Stimulated activated CD8-positive, alpha-beta memory T cell treated with anti-CD3 and anti-CD28 coated beads, Interleukin-15, amount 100 ng/mL, for 48 hours (primary cell): ENCODE data around the gene CLIC3.
A peak's percentile ranks its signal among the peaks of the same experiment; 100 is the strongest.

ENCODE experiments used
- DNase-seq, 2 donors: peaks; one replicate each; pipeline ENCODE4 v3.0.0-alpha.2; 2020; ENCODE audit warnings: low read depth in 2 of 2

The CLIC3 gene

DNA sequence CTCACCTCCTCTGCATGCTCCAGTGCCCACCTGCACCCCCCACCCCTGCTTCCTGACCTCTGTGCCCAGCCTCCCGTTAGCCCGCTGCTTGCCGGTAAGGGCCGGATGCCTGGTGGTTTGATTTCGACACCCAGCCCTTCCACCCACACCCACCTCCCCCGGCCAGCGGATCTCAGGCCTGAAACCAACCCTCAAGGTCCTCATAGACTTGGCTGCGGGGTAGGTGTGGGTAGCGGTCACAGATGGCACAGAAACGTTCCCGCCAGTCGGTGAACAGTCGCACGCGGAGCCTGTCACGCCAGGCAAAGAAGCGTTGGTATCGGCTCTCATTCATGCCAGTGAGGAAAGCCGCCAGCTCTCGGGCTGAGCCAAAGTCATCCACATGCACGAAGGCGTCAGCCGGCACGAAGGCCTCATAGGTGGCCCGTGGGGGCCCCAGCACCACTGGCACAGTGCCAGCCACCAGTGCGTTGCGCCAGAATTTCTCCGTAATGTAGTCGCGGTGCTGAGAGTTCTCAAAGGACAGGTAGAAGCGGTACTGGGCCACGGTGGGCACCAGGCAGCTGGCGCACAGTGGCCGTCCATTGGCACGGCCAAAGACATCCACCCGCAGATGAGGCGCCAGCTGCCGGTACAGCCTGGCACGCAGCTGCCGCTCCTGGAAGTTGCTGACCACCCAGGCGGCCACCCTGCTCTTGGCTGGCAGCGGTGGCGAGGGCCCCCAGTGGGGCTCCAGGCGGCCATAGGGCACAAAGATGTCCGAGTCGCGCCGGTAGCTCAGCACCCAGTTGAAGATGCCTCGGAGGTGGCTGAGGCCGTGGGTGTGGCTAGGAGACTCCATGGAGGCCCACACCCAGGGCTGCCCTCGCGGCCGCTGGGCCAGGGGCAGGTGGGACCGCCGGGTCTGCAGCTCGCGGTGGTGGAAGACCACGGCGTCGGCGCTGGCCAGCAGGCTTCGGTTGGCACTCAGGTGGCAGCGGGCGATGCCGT is 34.5 kb upstream of the CLIC3 start:
- DNase-seq, result peak; percentile 50 to 52

DNA sequence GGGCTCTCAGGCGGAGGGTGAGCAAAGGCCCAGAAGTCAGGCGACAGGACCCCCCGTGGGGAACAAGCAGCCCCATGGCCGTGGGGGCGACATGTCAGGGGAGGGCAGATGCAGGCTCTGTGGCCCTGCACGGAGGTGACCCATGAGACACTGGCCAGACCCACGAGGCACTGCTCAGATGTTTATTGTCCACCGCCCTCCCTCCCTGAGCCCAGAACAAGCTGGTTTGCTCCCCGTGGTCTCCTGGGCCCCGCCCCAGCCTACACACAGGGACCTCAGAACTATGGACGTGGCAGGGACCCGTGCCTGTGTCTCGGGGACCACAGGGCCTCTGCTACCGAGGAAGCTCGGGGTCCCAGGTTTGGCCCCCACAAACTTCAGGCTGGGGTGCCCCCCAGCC is 33.6 kb upstream of the CLIC3 start:
- DNase-seq, result no peak

DNA sequence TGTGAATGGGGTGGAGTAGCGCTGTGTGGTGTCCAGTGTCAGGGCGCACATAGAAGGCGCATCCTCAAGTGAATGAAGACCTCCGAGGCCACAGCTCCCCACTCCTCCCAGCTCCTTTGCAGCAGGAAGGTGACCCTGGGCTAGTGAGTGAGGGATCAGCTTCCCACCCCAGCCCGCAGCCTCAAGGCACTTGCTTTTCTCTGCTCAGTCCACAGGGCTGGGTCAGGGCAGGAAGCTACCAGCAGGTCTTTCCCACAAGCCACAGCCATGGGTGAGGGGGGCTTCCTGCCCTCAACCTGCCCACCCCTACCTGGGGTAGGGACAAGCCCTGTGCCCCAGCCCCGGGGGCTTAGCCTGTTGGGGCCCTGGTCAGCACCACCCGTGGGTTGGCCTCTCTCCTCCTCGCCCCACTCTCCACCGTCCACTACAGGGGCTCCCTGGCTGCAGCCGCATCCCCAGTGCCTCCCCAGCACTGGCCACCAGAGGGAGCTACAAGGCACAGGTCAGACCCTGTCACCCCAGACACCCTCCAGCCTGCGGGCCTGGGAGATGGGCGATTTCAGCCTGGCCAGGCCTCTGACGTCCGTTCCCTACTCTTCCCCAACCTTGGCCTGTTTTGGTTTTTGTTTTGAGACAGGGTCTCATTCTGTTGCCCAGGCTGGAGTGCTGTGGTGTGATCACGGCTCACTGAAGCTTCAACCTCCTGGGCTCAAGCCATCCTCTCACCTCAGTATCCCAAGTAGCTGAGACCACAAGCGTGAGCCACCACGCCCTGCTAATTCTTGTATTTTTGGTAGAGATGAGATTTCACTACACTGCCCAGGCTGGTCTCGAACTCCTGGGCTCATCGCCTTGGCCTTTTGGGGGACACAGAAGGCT is 32.9 kb upstream of the CLIC3 start:
- DNase-seq, result peak; percentile 43 to 54

DNA sequence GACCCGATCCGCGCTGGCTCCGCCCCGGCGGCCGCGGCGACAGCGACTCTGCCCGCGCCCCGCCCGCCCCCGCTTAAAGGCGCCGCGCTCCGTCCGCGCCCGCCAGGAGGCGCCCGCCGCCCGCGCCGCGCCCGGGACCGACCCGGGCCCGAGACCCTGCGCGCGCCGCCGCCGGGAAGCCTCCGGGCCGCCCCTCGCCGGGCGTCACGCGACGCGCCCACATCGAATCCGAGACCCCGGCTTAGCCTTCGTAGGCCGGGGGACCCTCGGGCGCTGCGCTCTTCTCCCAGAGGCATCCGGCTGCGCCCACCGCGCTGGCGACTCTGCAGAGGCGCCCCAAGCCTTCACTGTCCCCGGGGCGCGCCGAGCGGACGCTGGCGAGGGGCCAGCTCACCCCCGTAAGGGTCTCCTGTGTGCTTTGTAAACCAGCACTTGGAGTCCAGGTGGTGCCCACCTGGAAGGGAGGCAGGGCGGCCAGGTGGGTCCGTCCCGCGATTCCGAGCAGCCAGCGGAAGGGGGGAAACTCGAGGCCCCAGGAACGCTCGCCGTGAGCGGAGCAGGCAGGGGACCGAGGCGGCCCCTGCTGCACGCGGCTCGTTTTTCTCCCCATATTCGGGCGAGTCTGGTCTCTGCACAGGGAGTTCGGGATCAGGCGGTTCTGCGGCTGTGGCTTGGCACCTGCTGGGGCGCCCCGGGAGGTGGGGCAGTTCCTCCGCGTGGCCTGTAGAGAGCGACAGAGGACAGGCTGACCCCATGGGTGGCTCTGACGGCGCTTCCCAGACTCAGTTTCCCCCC is 32.1 kb upstream of the CLIC3 start:
- peak; percentile 51 to 52 for DNase-seq

DNA sequence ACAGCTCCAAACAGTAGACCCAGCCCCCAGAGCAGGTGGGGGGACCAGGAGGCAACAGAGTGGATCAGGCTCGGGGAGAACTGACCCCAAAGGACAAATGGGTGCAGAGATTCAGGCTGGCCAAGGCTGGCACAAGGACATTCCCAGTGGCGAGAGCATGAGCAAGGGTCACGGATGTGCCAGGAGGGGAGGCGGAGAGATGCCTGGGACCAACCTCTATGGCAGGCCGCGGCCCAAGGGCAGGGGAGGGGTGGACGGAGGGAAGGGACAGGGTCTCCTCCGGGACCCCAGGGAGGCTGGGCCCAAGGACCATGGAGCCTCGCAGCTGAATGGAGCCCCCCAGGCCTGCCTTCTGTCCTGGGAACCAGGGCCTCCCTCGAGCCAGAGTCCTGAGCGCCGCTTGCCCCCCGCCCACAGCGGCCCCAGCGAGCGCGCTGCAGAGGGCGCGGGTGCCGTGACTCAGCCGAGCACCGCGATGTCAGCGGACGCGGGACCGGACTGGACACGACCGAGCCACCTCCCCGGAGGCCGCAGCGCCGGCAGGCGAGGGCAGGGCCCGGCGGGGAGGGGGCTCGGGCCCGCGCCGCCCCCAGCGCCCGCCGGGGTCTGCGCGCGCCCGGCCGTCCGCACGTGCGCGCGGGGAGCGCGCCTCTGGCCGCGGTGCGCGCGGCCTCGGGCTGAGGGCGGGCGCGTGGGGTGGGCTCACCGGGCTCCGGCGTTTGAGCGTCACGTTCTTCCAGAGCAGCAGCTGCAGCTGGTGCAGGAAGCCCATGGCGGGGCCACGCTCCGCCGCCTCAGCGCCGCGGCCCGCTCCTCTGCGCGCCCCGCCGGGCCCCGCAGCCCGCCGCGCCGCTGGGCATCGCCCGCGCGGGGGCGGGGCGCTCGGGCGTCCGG is 31.2 kb upstream of the CLIC3 start, which contains the start of gene ABCA2:
Gene ABCA2 (minus strand): TSS at position 869 of the 894 bp plus-strand sequence. CDS start 97 bp downstream, at position 772.
- no peak for DNase-seq

DNA sequence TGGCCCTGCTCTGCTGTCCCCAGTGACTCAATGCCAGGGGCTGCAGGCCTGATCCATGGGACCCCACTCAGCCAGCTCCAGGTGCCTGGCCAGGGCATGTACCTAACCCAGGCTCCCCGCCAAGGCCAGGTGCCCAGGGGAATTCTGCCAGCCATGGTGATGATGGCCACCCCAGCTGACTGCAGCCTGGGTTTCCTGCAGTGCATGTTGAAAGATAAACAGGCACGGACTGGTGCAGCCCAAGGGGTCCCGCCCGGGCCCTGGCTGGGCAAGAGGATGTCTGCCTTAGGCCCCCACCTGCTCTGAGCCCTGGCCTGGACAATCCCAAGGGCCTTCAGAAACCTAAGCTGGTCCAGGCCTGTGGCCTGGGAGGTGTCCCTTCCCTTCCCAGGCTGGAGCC is 30.5 kb upstream of the CLIC3 start:
- no peak for DNase-seq

DNA sequence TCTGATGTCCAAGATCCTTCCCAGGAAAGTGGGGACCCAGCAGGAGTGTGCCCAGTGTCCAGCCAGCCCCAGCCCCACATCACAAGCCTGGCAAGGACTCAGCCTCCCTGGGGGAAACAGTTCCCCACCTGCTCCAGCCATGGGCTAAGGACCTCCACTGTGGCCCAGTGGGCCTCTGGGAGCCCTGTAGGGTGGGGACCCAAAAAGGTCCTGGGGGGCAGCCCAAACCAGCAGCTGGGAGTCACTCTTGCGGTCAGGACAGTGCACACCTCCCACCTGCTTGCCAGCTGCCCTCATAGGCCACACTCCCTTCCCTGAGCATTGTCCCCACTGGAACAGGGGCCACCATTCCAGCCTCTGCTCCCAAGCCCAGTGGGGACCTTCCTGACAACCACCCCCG is 30.0 kb upstream of the CLIC3 start:
- no peak for DNase-seq

DNA sequence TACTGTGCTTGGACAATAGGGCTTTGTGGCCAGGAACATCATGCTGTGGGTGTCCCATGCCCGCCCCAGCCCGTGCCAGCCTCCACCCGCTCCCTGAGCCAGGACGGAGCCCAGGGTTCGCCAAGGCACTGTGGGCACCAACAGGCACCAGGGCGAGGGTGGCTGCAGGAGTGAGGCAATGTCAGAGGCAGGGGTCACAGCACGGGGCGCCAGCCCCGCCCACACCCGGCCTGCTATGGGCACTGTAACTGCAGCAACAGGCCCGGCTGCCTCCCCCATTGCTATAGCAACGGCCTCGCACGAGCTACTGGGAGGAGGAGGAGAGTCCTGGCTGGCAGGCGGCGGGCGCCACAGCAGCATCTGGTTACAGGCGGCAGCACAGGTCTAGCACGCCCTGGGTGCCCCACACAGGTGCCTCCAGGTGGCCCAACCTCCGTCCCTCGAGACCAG is 29.2 kb upstream of the CLIC3 start:
- no peak for DNase-seq

DNA sequence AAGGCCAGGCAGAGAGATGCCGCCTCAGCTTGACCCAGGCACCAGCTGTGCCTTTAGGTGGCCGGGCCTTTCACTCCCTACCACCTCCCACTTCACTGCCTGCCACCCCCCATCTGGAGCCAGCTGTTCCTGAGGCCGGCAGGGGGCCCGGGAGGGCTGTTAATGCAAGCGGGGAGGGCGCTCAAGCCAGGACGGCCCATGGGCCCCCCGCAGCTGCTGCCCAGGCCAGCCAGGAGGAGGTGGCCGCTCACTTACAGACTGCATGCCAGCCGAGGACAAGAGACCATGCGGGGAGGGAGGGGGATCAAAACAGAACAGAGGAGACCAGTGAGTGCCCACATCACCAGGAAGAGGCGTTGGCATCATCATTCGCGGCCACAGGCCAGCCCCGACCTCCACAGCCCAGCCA is 27.2 kb upstream of the CLIC3 start:
- DNase-seq, result no peak

DNA sequence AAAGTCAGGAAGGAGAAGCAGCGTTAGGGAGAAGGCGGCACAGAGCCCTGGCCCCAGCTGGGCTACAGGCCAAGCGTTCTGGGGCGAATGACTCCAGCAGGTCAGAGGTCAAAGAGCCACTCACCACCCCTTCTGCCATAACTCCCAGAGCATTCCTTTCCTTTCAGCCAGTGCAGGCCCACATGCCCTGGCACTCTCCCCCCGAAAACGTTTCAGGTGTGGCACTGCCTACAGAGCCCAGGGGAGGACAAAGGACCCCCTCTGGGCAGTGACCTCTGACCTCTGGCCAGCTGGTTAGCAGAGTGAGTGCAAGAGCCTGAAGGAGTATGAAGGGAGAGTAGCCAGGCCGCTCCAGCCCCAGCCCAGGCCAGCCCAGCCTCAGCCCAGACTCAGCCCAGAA is 26.8 kb upstream of the CLIC3 start:
- DNase-seq, result no peak

DNA sequence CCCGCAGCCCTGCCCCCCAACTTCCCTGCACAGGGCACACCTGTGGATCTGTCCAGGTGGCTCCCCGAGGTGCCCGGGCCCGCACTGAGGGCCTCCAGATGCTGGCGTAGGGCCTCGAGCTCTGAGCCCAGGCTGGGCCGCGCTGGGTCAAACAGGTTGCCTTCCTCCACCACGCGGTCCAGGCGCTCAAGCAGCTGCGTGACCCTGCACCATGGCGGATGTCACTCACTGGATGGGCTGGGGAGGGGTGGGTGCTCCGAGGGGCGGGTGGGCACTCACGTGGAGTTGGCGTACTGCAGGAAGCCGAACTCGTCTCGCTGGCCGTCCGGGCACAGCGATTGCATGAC is 26.3 kb upstream of the CLIC3 start:
- DNase-seq, result no peak

DNA sequence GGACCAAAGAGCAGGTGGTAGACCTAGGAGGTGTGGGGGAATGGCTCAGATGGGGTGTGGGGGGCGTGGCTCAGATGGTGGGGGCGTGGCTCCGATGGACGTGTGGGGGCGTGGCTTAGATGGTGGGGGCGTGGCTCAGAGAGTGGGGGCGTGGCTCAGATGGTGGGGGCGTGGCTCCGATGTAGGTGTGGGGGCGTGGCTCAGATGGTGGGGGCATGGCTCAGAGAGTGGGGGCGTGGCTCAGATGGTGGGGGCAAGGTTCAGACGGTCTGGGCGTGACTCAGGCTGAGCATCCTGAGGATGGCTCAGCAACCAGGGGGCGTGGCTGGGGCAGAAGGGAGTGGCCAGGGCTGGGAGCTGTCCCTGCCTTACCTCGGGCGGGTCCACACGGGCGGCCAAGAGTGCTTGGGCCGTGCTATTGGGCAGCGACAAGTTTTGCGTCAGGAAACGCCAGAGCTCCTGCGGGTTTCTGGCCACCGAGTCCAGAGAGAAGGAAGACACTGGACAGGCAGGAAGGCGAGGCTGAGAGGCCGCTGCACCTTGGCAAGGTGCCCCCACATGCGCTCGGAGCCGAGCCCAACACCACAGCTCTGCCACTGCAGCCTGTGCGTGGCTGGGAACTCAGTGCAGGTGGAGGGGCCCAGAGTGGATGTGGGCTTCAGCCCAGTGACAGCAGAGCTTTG is 25.8 kb upstream of the CLIC3 start:
- DNase-seq, result peak; percentile 72 to 78

DNA sequence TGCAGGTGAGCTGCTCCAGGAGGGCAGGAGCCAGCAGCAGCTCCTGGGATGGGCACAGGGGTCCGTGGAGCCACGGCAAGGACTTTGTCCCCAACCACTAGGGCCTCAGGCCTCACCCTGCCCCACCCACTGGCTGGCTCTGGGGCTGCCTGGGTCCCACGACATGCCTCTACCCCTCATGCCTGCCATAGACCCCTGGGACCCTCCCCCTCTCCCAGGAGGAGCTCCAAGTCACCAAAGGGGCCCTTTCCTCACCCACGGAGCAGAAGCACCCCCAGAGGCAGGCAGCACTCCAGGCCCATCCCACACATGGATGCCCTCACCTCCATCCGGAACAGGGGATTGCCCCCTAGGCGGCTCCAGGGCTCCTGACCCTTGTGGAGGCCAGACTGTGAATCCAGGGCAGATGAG is 25.2 kb upstream of the CLIC3 start:
- DNase-seq, result no peak

DNA sequence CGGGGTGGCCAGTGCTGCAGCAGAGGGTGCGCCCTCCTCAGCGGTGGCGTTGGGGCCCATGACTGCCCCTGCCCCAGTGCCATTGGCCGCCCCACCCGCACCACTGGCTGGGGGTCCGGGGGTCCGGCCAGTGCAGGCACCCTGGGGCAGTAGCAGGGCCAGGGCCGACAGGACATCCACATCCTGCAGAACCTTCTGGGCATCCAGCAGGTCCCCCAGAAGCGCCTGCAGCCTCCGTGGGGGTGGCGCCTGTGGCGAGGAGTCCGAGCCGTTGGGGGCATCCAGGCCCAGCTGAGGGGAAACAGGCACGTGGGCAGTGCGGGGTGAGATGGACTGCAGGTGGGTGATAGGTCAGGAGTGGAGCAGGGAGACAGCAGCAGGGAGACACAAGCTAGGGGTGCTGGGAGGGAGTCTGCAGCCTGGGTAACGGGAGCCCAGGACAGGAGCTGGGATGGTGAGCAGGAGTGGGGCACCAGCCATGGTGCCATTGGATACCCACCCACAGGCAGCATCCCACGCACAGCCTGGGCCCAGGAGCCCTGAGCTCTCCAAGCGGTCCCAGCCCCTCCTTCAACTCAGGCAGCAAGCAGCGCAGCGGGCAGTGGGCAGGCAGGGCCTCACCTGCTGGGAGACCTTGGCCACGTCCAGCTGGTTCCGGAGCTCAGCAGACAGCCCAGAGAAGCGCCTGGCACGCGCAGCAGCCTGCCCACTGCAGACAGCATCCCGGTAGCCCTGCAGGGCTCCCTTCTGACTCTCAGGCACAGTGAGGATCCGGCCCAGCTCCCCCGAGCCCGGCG is 24.6 kb upstream of the CLIC3 start:
- DNase-seq, result no peak

DNA sequence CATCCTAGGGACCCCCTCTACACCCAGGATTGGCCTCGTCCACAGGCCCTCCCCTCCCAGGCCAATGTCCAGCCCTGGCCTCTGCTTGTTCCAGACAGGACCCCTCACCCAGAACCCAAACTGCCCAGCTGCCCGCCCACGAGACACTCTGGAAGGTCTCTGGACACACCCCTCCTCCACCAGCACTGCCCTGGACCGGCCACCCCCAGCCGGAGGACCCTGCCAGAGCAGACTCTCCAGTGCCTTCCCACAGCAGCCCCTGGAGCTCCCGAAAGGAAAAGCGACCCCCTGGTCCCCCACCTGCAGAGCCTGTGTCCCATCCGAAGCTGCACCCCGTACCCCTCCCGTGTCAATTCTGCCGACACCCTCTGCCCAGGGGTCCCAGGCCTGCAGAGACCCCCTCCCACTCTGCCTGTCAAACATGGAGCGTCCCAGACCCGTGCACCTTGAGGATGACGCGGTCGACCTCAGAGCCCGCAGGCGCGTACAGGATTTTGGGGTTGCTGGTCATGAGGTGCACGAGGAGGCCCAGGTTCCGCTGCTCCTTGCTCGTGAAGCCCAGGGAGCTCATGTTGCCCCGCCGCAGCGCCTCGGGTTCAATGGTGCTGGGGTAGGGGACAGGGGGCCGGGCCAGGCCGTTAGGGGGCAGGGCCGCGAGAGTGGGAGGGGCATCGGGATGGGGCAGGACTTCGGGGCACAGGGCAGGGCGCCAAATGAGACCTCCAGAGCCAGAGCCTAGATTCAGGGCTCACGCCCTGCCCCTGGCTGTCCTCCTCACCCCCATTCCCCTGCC is 23.7 kb upstream of the CLIC3 start:
- no peak for DNase-seq

DNA sequence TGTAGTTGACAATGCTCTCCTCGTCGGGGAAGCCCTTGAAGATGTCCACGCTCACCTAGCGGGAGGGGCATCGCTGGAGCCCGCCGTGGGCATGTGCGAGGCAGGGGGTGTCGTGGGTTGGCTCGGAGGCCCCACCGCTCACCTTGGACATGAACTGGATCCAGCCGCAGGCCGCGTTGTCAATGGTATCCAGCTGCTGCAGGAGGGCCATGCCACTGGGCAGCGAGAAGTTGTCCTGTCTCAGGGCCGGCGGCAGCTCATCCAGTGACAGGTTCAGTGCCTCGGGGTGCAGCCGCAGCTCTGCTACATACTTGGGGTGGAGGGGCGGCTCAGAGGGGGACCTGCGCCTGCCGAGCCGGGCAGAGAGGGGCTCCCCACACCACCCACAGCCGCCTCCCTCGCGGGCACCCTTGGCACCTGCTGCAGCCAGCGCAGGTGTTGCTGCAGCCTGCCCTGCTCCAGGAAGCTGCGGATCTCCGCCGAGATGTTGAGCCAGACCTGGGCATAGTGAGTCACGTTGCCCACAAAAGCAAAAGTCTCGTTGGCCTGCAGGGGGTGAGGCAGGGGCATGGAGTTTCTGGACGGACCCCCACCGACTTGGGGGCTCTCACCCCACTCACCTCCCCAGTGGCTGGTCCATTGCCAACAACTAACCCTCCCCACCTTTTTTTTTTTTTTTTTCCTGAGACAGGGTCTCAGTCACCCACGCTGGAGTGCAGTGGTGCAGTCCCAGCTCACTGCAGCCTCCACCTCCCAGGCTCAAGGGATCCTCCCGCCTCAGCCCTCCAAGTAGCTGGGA is 22.6 kb upstream of the CLIC3 start:
- no peak for DNase-seq

DNA sequence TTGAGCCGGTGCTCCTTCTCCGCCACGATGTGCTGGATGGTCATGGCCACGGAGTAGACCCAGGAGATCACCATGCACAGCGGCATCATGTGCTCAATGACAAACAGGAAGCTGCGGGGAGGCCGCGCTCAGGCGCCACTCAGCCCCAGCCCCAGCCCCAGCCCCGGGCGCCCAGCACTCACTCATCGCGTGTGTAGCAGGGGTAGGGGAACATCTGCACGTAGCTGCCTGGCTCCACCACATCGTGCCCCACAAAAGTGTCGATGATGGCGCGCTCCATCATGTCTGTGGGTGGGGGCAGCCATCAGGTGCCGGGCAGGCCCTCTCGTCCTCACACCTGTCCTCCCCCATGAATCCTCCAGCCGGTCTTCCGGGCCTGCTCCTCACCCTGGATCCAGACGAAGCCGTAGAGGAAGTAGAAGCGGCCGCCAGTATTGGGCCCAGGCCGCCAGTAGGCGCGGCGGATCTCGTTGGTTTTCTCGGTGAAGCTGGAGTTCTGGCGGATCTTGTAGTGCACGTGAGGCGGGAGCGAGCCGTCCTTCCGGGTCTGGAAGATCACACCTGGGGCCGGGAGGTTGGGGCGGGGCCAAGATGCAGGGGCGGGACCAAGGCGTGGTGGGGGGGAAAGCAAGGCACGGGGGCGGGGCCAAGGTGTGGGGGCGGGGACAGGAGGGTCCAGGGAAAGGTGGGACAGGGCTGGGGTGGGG is 21.6 kb upstream of the CLIC3 start:
- no peak for DNase-seq
